Measurements from ENCODE around the gene ERICH6. TPM values are rescaled to one million over a fixed set of nuclear protein-coding genes. Genes with fewer than 3 reads are reported as not detected.

Gene ERICH6
- total RNA-seq, 2 donors from 2014 or later, result 0.26 TPM; not detected in 1

- Histone ChIP-seq H3K36me3 (replicated peaks in 1 of 2; ENCODE audit: insufficient read depth in 1 of 2, low read depth in 2 of 2) (no peaks in the 10 kb centered on the region), H3K4me1 (peaks cover 67% of the 10 kb centered on the region), H3K27me3 (no peaks in the 10 kb centered on the region), H3K4me3 (no peak overlapping the region), H3K9me3 (no peaks in the 10 kb centered on the region), H3K27ac (peak overlapping the region in 1 of 4 donors; percentile 37)
- ATAC-seq, result no peak
- no peak for DNase-seq
- intact Hi-C loops (cut with DNase I), result no loop called here
- TF ChIP-seq POLR2A (IDR thresholded peaks at IDR 0.05), result no peak
- TF ChIP-seq, protein P1, sequence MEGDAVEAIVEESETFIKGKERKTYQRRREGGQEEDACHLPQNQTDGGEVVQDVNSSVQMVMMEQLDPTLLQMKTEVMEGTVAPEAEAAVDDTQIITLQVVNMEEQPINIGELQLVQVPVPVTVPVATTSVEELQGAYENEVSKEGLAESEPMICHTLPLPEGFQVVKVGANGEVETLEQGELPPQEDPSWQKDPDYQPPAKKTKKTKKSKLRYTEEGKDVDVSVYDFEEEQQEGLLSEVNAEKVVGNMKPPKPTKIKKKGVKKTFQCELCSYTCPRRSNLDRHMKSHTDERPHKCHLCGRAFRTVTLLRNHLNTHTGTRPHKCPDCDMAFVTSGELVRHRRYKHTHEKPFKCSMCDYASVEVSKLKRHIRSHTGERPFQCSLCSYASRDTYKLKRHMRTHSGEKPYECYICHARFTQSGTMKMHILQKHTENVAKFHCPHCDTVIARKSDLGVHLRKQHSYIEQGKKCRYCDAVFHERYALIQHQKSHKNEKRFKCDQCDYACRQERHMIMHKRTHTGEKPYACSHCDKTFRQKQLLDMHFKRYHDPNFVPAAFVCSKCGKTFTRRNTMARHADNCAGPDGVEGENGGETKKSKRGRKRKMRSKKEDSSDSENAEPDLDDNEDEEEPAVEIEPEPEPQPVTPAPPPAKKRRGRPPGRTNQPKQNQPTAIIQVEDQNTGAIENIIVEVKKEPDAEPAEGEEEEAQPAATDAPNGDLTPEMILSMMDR (IDR thresholded peaks at IDR 0.05), result no peak
- 40% methylated on average over 8 of the region's 8 CpGs for WGBS, 2 donors
Observed at GRCh38 chr3:150744041-150744918, 40.6 kb upstream of the ERICH6 start.

DNA sequence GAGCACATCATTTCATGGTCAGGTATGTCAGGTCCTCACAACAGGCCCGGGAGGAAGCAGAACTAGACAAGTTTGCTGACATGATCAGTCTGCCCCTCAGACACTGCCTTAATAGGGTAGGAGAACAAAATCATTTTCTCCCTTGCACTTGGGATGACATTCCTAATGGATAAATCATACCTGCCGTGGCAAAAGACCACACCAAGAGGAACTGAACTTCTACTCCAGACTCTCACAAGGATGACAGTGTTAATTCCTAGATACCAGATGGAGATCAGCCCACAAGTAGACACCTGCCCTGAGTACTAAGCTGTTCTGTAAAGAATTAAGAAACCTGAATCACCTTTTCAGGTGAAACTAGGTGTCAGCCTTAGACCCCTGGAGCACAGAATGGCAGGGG, 39.8 kb upstream of the ERICH6 start:
- Histone ChIP-seq H3K4me3 (no peak overlapping the region), H3K27me3 (no peaks in the 10 kb centered on the region), H3K27ac (no peak overlapping the region), H3K4me1 (peaks cover 65% of the 10 kb centered on the region), H3K9me3 (no peaks in the 10 kb centered on the region), H3K36me3 (replicated peaks in 1 of 2; ENCODE audit: insufficient read depth in 1 of 2, low read depth in 2 of 2) (no peaks in the 10 kb centered on the region)
- no peak for ATAC-seq
- intact Hi-C loops (cut with DNase I), result no loop called here
- WGBS, 2 donors, result 59 to 63% methylated on average over 2 of the region's 2 CpGs
- no peak for DNase-seq
- TF ChIP-seq POLR2A (IDR thresholded peaks at IDR 0.05), result no peak
- TF ChIP-seq, protein P1 (IDR thresholded peaks at IDR 0.05), result no peak

DNA sequence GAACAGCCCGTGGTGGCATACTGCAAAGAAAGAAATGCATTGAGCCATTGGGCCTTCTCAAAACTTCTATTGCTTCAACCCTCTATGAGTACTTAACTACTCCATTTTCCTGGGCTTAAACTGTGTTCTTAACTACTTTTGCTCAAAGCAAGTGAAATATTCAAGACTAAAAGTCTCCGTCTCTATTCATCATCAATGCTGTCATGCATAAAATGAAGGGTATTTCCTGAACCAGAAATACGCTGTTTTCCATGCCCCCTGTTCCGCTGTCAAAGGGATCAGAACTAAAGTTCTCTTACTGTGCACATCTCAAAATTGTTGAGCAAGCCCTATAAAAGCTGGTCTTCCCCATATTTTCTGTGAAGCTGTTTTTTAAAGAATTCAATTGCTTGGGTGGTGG, 39.0 kb upstream of the ERICH6 start:
- no peaks in the 10 kb centered on the region for H3K36me3 ChIP-seq (replicated peaks in 1 of 2; ENCODE audit: insufficient read depth in 1 of 2, low read depth in 2 of 2)
- no peak overlapping the region for H3K4me3 ChIP-seq
- H3K9me3 ChIP-seq, result no peaks in the 10 kb centered on the region
- no peaks in the 10 kb centered on the region for H3K27me3 ChIP-seq
- no peak overlapping the region for H3K27ac ChIP-seq
- H3K4me1 ChIP-seq, result peaks cover 65% of the 10 kb centered on the region
- DNase-seq (no peak), ATAC-seq (no peak)
- 93% methylated on average over 4 of the region's 4 CpGs for WGBS, 2 donors
- intact Hi-C loops (cut with DNase I), result no loop called here
- TF ChIP-seq, protein P1 (IDR thresholded peaks at IDR 0.05), result no peak
- no peak for TF ChIP-seq POLR2A (IDR thresholded peaks at IDR 0.05)

GRCh38 chr3:150742141-150742523, 38.4 kb upstream of the ERICH6 start:
- ATAC-seq (no peak), DNase-seq (no peak)
- no peak for TF ChIP-seq POLR2A (IDR thresholded peaks at IDR 0.05)
- TF ChIP-seq, protein P1 (IDR thresholded peaks at IDR 0.05), result no peak
- Histone ChIP-seq H3K4me3 (no peak overlapping the region), H3K36me3 (replicated peaks in 1 of 2; ENCODE audit: insufficient read depth in 1 of 2, low read depth in 2 of 2) (no peaks in the 10 kb centered on the region), H3K27me3 (no peaks in the 10 kb centered on the region), H3K4me1 (peaks cover 65% of the 10 kb centered on the region), H3K27ac (no peak overlapping the region), H3K9me3 (no peaks in the 10 kb centered on the region)
- WGBS, 2 donors, result 93 to 94% methylated on average over 13 to 15 of the region's 15 CpGs
- intact Hi-C loops (cut with DNase I), result no loop called here

All from body of pancreas (tissue), 4 donors.